Colonic mucosa (tissue), 4 donors: Measurements from ENCODE around the gene MLLT1. TPM values are rescaled to one million over a fixed set of nuclear protein-coding genes. Genes with fewer than 3 reads are reported as not detected.

Experiments
- DNase-seq: peaks from one replicate; pipeline ENCODE4 v3.0.0-alpha.2; 2020
- H3K27ac ChIP-seq: fragments of 200-600 bp; one replicate; pipeline ENCODE4 v1.8.0; 2021
- H3K27me3 ChIP-seq: fragments of 200-600 bp; one replicate; pipeline ENCODE4 v1.8.0; 2021
- H3K36me3 ChIP-seq: fragments of 200-600 bp; one replicate; pipeline ENCODE4 v1.8.0; 2021
- H3K4me1 ChIP-seq: fragments of 200-600 bp; one replicate; pipeline ENCODE4 v1.8.0; 2021; ENCODE audit warnings: mild to moderate bottlenecking
- H3K4me3 ChIP-seq: fragments of 200-600 bp; one replicate; pipeline ENCODE4 v1.8.0; 2021
- H3K9ac ChIP-seq, 2 donors: one replicate each; pipeline ENCODE4 v1.7.0; 2013; ENCODE audit warnings: control low read depth in 2 of 2, low read depth in 2 of 2, low read length in 2 of 2
- H3K9me3 ChIP-seq: fragments of 200-600 bp; one replicate; pipeline ENCODE4 v1.8.0; 2021
- CTCF ChIP-seq: fragments of 200-600 bp; IDR thresholded peaks from one replicate; pipeline ENCODE4 v1.8.0; 2022; ENCODE audit warnings: antibody characterized with exemption, mild to moderate bottlenecking
- intact Hi-C: fragments of 100-400 bp; cut with DNase I; formaldehyde crosslinking; loops from one replicate; pipeline ENCODE4 v1.14.1; 2022
- total RNA-seq, 2 donors: library from RNA; stranded (reverse); fragmentation: NEBNext Ultra II Directional in 1 of 2; extraction: Animal tissue kit (Norgen Biotek cat#: 25700) in 1 of 2; gene quantifications; one replicate each; pipeline ENCODE4 v1.2.1, GENCODE V29; 2021
- donor health status: healthy.
- donor health status: DM: no; HTN: no; CAD: no.
- donor health status: DM: no; HTN: no; CAD: no.

Gene MLLT1
- total RNA-seq, 2 donors from 2014 or later: 26.4 to 59.2 TPM

- TF ChIP-seq CTCF: no peak
- no peak overlapping the region for H3K4me3 ChIP-seq
- H3K27ac ChIP-seq: no peak overlapping the region
- H3K4me1 ChIP-seq: no peaks in the 10 kb centered on the region
- no peak for DNase-seq
- H3K27me3 ChIP-seq: no peaks in the 10 kb centered on the region
- no peaks in the 10 kb centered on the region for H3K9me3 ChIP-seq
- intact Hi-C loops: no loop called here
- no peaks in the 10 kb centered on the region for H3K36me3 ChIP-seq
- no peak overlapping the region for H3K9ac ChIP-seq
Observed at GRCh38 chr19:6253954-6254733, 25.6 kb downstream of the MLLT1 start.

- intact Hi-C loops: no loop called here
- H3K36me3 ChIP-seq: no peaks in the 10 kb centered on the region
- TF ChIP-seq CTCF: no peak
- no peaks in the 10 kb centered on the region for H3K4me1 ChIP-seq
- H3K27me3 ChIP-seq: no peaks in the 10 kb centered on the region
- H3K27ac ChIP-seq: no peak overlapping the region
- no peak for DNase-seq
- H3K4me3 ChIP-seq: no peak overlapping the region
- no peaks in the 10 kb centered on the region for H3K9me3 ChIP-seq
- no peak overlapping the region for H3K9ac ChIP-seq
Observed at GRCh38 chr19:6252066-6252465, 27.7 kb downstream of the MLLT1 start.

GRCh38 chr19:6250909-6251308 lies 28.9 kb downstream of the MLLT1 start:
- Histone ChIP-seq H3K27me3 (no peaks in the 10 kb centered on the region), H3K9ac (no peak overlapping the region), H3K4me1 (no peaks in the 10 kb centered on the region), H3K36me3 (no peaks in the 10 kb centered on the region), H3K27ac (no peak overlapping the region), H3K9me3 (no peaks in the 10 kb centered on the region), H3K4me3 (no peak overlapping the region)
- DNase-seq: no peak
- no peak for TF ChIP-seq CTCF
- intact Hi-C loops: no loop called here

GRCh38 chr19:6250024-6250615 lies 29.7 kb downstream of the MLLT1 start:
- H3K4me3 ChIP-seq: no peak overlapping the region
- no peaks in the 10 kb centered on the region for H3K36me3 ChIP-seq
- TF ChIP-seq CTCF: no peak
- intact Hi-C loops: no loop called here
- no peak overlapping the region for H3K9ac ChIP-seq
- no peak for DNase-seq
- H3K9me3 ChIP-seq: no peaks in the 10 kb centered on the region
- no peak overlapping the region for H3K27ac ChIP-seq
- H3K27me3 ChIP-seq: no peaks in the 10 kb centered on the region
- no peaks in the 10 kb centered on the region for H3K4me1 ChIP-seq

GRCh38 chr19:6249296-6249695 lies 30.5 kb downstream of the MLLT1 start:
- no peak overlapping the region for H3K27ac ChIP-seq
- TF ChIP-seq CTCF: no peak
- intact Hi-C loops: no loop called here
- no peaks in the 10 kb centered on the region for H3K36me3 ChIP-seq
- H3K9me3 ChIP-seq: no peaks in the 10 kb centered on the region
- H3K27me3 ChIP-seq: no peaks in the 10 kb centered on the region
- no peak overlapping the region for H3K4me3 ChIP-seq
- H3K9ac ChIP-seq: peak overlapping the region in 1 of 2 donors; percentile 35
- no peak for DNase-seq
- H3K4me1 ChIP-seq: no peaks in the 10 kb centered on the region
